NCI-H1417 (cell line): ENCODE measurements around the gene CRTC3.
A peak's percentile ranks its signal among the peaks of the same experiment; 100 is the strongest.
"Not testable (repeated sequence)": the region's sequence is repeated elsewhere in the genome, so short reads cannot be mapped to it uniquely, and the experiment has no call there.

Experiments used
- DNase-seq, 3 experiments: peaks; one replicate each; lab custom pipeline; 2025; lab: John Stamatoyannopoulos, UW

CRTC3 gene

GRCh38 chr15:90624278-90624981 lies 94.7 kb downstream of the CRTC3 start:
- no peak for DNase-seq

GRCh38 chr15:90625037-90625436 lies 95.3 kb downstream of the CRTC3 start:
- no peak for DNase-seq

- no peak for DNase-seq
Measured at GRCh38 chr15:90629217-90629616, 99.5 kb downstream of the CRTC3 start.

- no peak for DNase-seq
Measured at GRCh38 chr15:90633360-90633759, 103.6 kb downstream of the CRTC3 start.

GRCh38 chr15:90636993-90637392 lies 107.3 kb downstream of the CRTC3 start:
- DNase-seq = not testable (repeated sequence)

- DNase-seq = no peak
Measured at GRCh38 chr15:90637693-90638092, 108.0 kb downstream of the CRTC3 start.

GRCh38 chr15:90638201-90638691 lies 108.5 kb downstream of the CRTC3 start:
- DNase-seq = no peak

- no peak for DNase-seq
Measured at GRCh38 chr15:90638963-90639362, 109.2 kb downstream of the CRTC3 start.

GRCh38 chr15:90640862-90641261 lies 111.1 kb downstream of the CRTC3 start:
- no peak for DNase-seq

GRCh38 chr15:90641581-90642463 lies 112.1 kb downstream of the CRTC3 start:
- no peak for DNase-seq

GRCh38 chr15:90642464-90643300 lies 113.0 kb downstream of the CRTC3 start:
- no peak for DNase-seq

- DNase-seq = no peak
Measured at GRCh38 chr15:90643301-90643632, 113.5 kb downstream of the CRTC3 start.

- no peak for DNase-seq
Measured at GRCh38 chr15:90644526-90644925, 114.8 kb downstream of the CRTC3 start.

- DNase-seq = peak in 1 of 3 experiments; percentile 29
Measured at GRCh38 chr15:90644952-90645725, 115.4 kb downstream of the CRTC3 start.

- no peak for DNase-seq
Measured at GRCh38 chr15:90645873-90646575, 116.3 kb downstream of the CRTC3 start.

- peak in 2 of 3 experiments; percentile 21 to 29 for DNase-seq
Measured at GRCh38 chr15:90646662-90647305, 117.1 kb downstream of the CRTC3 start.

- peak in 1 of 3 experiments; percentile 9 for DNase-seq
Measured at GRCh38 chr15:90647326-90647725, 117.6 kb downstream of the CRTC3 start.

- DNase-seq = peak; percentile 48 to 81 (median 68)
Measured at GRCh38 chr15:90648137-90649070, 118.7 kb downstream of the CRTC3 start.
